ENCODE results near the gene SFXN1.
"Not testable (repeated sequence)": the region's sequence is repeated elsewhere in the genome, so short reads cannot be mapped to it uniquely, and the experiment has no call there.

Gene SFXN1

GRCh38 chr5:175494264-175495183, 16.2 kb downstream of the SFXN1 start:
- FAIRE-seq = no peak

GRCh38 chr5:175501759-175502158, 23.4 kb downstream of the SFXN1 start:
- no peak for FAIRE-seq

- FAIRE-seq = not testable (repeated sequence)
Observed at GRCh38 chr5:175507671-175508070, 29.3 kb downstream of the SFXN1 start.

- no peak for FAIRE-seq
Observed at GRCh38 chr5:175508896-175509295, 30.5 kb downstream of the SFXN1 start.

GRCh38 chr5:175513297-175513696, 34.9 kb downstream of the SFXN1 start:
- no peak for FAIRE-seq

- FAIRE-seq = no peak
Observed at GRCh38 chr5:175513726-175514125, 35.4 kb downstream of the SFXN1 start.

- no peak for FAIRE-seq
Observed at GRCh38 chr5:175516933-175517823, 38.8 kb downstream of the SFXN1 start.

GRCh38 chr5:175517824-175518450, 39.6 kb downstream of the SFXN1 start:
- no peak for FAIRE-seq

GRCh38 chr5:175519006-175519405, 40.6 kb downstream of the SFXN1 start:
- FAIRE-seq = no peak

- FAIRE-seq = no peak
Observed at GRCh38 chr5:175520321-175520720, 42.0 kb downstream of the SFXN1 start.

GRCh38 chr5:175520873-175521272, 42.5 kb downstream of the SFXN1 start:
- FAIRE-seq = no peak

- FAIRE-seq = no peak
Observed at GRCh38 chr5:175521313-175521833, 43.0 kb downstream of the SFXN1 start.

- no peak for FAIRE-seq
Observed at GRCh38 chr5:175523292-175523691, 44.9 kb downstream of the SFXN1 start.

- FAIRE-seq = no peak
Observed at GRCh38 chr5:175524211-175524610, 45.9 kb downstream of the SFXN1 start.

GRCh38 chr5:175526691-175527090, 48.3 kb downstream of the SFXN1 start:
- no peak for FAIRE-seq

GRCh38 chr5:175531361-175531760, 53.0 kb downstream of the SFXN1 start:
- no peak for FAIRE-seq

- no peak for FAIRE-seq
Observed at GRCh38 chr5:175534070-175534932, 55.9 kb downstream of the SFXN1 start.

GRCh38 chr5:175535331-175535730, 57.0 kb downstream of the SFXN1 start:
- not testable (repeated sequence) for FAIRE-seq

- no peak for FAIRE-seq
Observed at GRCh38 chr5:175535796-175536195, 57.4 kb downstream of the SFXN1 start.

GRCh38 chr5:175538576-175538975, 60.2 kb downstream of the SFXN1 start:
- FAIRE-seq = no peak

GRCh38 chr5:175539936-175540335, 61.6 kb downstream of the SFXN1 start:
- FAIRE-seq = no peak

GRCh38 chr5:175541264-175541663, 62.9 kb downstream of the SFXN1 start:
- FAIRE-seq = no peak

Measured in islet of Langerhans (tissue), 1 donor.